GDM1 (cell line): Measurements from ENCODE around the gene NEK1.

Source experiments
- DNase-seq: peaks from one replicate; lab custom pipeline; 2025; lab: John Stamatoyannopoulos, UW

The NEK1 gene

DNA sequence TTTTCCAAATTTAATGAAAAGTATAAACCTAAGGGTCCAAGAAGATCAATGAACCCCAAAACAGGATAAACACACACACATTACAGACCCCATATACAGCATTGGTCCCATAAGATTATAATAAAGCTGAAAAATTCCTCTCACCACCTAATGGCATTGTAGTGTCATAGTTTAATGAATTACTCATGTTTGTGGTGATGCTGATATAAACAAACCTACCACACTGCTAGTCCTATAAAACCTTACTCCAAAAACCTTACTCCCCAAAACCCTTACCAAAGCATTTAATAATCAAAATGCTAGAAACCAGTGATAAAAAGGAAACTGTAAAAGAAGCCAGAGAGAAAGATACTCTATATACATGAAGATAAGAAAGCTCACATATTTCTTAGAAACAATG lies 193.5 kb downstream of the NEK1 start:
- DNase-seq = no peak

DNA sequence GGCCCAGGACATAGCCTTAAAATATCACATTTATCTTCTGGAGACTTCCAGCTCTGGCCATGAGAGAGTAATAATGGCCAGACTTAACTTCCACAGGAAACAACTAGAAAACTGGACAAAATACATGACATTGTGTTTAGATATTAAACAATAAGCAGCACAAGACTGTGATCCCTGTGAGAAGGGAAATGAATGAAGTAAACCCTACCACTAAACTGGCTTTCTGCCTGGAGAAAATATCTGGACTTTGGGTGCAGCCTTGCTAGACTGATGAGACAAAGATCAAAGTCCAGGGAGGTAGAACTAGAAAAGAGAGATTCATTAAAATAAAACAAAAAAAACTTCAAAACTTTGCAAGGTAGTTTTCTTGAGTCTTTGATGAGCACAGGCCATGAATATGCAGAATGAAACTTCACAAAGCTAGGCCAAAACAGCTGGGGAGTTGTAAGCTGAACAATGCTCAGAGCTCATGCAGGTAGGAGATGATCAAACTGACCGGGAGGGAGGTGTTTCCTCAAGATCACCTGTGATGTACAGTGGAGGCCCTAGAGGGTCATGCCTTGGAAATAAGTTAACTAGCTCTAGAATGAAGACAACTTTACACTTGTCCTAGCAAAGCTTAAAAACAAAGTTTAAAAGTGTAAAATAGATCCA lies 194.6 kb downstream of the NEK1 start:
- no peak for DNase-seq

DNA sequence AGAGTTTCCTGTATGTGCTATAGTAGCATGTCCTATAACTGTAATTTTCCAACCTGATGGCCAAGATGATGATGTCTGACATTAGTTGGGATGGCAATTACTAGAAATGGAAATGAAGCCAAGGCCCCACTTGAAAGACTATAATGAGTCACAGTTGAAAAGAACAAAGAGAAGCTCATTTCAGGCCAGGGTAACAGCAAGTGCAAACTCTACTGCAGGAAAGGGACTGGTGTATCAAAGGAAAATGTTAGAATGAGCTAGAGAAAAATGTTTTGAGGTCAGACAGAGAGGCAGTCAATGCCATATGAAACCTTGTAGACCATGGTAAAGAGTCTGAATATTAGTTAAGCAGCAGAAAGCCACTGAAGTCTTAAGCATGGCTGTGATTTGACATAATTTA lies 195.4 kb downstream of the NEK1 start:
- DNase-seq = no peak

DNA sequence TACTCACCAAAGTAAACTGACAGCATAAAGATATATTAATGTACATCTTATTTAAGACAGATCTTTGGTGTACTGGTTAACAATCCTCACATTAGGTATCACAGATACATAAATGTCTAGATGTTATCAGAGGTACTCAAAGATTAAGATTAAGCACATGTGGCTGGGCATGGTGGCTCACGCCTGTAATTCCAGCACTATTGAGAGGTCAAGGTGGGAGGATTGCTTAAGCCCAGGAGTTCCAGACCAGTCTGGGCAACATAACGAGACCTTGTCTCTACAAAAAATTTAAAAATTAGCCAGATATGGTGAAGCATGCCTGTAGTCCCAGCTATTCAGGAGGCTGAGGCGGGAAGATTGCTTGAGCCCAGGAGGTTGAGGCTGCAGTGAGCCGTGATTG lies 195.9 kb downstream of the NEK1 start:
- no peak for DNase-seq

DNA sequence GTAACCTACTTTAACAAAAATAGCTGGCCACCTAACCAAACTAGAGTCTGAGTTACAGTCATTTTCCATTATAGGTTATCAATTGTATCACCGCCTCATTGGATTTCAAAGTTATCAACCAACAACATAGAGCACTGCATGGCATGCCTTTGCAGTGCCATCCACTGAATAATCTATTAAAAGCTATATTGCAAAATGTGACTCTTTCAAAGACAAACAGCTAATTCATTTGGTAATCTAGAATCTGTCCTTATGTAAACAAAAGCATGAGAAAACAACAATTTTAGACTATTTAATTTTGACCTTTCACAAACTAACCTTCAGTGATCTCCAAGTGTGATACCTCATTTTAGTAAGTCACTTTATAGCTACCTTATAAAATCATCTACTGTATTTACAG lies 197.5 kb downstream of the NEK1 start:
- no peak for DNase-seq

DNA sequence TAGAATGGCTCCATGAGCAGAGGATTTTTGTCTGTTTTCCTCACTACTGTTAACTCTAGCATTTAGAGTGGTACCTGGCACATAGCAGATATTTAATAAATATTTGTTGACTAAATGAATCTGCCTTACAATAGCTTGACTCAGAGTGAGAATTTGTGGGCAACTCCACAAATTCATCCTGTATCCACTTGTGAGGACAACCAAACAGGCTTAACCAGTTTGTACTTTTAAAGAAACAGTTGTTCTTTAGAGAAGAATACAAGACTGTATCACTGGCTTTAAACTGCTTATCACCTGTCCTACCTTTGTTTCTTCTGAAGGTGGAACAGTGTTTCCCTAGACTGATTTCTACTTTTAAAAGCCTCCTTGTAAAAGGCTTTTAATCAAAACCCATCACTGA lies 200.3 kb downstream of the NEK1 start:
- DNase-seq = no peak

DNA sequence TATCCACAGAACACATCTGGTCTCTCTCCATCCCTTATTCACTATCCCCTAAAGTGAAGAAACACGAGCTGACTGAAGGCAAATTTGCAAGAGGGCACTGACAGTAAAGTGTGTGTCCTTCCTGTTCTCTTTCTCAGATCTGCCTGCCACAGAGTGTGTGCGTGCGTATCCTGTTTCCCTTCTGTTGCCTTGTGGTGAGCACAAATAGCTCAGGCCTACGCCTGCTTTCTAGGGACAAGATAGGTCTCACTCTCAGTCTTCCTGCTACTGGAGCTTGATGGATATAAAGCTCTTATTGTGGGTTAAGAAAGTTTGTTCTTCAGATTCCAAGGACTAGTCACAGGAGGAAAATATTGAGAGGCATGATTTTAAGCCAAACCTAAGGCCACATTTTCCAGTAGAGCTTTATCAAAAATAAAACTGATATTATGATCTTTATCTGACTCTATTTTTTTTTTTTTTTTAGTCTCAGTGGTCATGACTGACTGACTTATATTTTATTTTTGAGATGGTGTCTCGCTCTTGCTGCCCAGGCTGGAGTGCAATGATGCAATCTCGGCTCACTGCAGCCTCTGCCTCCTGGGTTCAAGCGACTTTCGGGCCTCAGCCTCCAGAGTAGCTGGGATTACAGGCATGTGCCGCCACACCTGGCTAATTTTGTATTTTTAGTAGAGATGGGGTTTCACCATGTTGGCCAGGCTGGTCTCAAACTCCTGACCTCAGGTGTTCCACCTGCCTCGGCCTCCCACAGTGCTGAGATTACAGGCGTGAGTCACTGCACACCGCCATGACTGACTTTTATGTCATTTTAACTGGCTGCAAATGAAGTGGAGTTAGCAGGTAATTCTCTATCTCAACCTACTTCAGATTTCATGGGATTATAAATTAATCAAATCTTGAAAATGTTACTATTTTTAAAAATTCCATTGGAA lies 201.3 kb downstream of the NEK1 start:
- peak; percentile 77 for DNase-seq

DNA sequence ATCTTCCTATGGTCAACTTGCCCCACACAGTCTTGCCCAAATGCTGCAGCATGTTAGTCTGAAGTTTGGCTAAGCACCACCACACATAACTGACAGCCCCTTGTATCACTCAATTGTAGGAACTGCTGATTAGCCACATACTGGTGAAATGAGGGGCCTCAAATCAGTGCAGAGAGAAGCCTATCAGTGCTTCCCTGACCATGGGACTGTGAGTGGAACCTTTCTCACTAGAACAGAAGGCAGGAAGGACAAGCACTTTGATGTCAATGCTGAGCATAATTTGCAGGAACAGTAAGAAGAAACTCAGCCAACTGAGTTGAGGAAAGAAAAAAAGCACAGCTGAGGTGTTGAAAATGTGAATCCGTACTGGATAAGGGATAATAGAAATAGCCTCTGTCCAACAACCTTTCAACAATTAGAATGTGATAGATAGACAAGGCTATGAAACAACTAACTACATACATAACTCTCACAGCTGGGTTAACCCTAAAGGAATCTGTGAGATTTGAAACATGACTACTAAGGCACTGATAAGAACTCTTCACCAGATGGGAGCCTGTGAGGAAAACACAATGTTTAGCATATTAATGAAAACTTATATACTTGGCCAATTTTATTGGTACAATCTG lies 205.1 kb downstream of the NEK1 start:
- DNase-seq = no peak

DNA sequence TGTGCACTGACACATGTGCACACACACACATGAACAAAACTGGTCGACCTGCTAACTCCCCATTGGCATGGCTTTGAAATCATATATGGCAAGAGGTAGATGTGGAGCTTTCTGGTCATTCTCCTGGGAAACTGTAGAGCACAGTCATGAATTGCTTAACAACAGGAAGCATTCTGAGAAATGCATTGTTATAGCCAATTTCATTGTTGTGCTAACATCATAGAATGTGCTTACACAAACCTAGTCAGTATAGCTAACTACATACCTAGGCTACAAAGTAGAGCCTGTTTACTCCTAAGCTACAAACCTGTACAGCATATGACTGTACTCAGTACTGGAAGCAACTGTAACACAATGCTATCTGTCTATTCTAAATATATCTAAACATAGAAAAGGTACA lies 207.4 kb downstream of the NEK1 start:
- no peak for DNase-seq

DNA sequence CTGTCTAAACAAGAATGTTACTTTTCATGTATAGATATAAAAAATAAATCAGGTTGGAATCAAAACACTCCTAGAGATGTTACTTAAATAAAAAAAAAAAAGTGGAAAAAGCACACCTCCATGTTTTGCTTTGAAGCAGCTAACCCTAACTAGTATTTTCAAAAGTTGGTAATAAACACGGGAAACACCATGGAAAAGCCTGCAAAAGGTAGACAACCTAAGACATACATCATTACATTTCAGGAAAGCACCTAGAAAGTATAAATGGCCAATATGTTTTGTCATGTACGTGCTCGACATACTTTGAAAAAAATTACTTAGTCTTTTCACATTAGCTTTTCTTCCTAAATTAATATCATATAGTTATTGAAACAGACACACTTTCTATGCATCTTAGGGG lies 211.6 kb downstream of the NEK1 start:
- no peak for DNase-seq

DNA sequence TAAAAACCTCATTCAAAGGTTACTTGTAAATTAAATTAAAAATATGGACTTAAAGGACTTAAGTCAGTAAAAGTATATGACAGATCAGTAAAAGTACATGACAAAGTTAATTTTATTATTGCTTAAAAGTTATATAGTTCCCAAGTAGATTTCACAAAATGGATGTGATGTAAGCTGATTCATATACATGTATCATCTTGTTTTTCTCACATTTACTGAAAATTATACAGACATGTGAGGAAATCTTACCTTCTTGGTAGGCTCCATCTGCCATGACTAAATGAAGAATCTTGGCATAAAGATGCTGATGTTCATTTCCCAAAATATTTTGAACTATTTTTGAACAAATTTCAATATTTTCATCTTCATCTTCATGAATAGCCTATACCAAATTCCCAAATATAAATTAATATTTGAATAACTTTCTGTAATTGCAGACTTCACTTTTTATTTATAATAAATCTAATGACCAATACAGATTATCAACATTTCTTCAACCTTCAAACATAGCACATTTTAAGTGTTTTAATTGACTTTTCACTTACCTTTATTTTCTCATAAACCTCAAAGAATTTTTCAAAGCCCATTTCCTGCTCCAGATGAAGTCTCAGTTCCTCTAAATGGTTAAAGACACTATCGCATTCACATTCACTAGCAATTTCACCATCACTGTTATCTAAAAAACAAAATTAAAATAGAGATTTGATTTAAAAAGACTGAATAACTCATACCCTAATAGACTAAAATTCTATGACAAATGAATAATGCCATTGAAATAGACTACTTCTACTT lies 212.2 kb downstream of the NEK1 start:
- no peak for DNase-seq

DNA sequence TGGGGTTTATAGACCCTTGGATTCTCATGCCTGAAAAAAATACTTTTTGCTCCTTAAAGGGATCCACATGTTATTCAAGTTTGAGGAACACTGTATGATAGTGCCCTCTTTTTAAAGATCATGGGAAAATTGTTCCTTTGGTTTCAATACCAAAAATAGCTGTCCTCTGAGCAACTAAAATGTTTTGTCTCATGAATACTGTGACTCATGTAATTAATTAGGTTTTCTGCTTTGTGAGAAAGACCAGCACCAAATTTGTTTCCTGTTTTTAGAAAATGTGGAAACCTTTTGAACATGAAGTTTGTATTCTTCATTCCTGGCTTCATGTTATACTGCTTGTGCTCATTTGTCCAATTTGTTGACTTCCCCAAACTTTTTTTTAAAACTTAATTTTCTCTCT lies 214.1 kb downstream of the NEK1 start:
- no peak for DNase-seq

DNA sequence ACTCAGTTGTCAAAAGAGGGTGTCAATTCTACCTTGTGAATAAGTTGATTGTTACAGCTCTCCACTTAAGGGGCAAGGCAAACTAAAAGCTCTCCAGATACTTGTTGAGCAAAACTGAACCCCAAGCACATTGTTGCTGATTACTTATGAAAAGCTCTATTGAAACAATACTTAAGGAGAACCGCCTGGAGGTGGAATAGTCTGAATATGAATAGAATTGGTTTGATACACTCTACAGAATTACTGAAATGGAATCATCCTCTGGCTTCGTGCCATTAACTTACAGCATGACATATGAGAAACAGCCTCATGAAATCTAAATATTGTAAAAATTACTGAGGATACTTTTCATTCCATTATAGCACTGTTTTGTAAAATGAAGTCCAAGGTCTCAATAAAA lies 214.6 kb downstream of the NEK1 start:
- no peak for DNase-seq

DNA sequence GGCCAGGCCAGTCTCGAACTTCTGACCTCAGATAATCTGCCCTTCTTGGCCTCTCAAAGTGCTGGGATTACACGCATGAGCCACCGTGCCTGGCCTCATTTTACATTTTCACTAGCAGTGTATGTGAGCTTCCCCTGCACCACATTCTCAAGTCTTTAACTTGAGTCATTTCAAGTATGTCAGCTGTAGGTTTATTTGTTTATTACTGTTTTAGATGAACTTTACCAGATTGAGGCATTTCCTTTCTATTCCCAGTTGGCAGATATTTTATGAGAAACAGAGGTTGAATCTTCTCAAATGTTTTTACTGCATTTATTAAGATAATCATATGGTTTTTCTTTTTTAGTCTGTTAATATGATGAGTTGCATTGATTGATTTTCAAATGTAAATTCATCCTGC lies 227.0 kb downstream of the NEK1 start:
- no peak for DNase-seq

DNA sequence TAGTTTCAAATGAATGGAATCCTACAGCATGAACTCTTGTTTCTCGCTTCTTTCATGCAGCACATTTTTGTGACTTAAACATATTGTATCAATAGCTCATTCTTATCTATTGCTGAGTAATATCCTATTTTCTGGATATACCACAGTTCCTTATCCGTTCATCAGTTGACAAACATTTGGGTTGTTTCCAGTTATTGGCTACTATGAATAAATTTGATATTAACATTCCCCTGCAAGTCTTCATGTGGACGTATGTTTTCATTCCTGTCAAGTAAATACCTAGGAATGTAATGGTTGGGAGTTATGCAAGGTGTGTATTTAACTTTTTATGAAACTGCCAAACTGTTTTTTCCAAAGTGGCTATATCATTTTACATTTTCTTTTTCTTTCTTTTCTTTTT lies 227.6 kb downstream of the NEK1 start:
- DNase-seq = no peak

DNA sequence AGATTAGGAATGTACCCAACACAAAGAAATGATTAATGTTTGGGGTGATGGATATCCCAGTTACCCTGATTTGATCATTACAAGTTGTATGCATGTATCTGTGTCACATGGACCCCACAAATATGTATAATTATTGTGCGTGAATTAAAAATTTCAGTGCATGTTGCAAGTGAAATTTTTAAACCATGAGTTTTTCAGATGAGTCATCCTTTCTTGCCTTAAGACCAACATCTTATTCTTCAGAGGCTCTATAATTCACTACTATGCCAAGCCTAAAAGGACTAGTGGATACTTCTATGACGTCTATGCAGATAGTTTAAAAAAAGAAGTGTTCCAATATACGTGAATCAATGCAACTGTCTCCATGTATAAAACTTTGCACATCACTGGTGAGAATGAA lies 228.7 kb downstream of the NEK1 start:
- no peak for DNase-seq

DNA sequence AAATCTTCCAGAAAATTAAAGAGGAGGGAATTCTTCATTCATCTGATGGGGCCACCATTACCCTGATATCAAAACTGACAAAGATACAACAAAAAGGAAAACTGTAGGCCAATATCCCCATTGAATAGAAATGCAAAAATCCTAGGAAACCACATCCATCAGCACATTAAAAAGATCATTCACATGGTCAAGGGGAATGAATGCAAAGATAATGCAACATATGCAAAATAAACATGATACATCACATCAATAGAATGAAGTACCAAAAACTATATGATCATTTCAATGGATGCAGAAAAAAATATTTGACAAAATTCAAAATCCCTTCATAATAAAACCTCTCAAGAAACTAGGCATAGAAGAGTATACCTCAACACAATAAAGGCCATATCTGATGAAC lies 232.7 kb downstream of the NEK1 start:
- DNase-seq = no peak

DNA sequence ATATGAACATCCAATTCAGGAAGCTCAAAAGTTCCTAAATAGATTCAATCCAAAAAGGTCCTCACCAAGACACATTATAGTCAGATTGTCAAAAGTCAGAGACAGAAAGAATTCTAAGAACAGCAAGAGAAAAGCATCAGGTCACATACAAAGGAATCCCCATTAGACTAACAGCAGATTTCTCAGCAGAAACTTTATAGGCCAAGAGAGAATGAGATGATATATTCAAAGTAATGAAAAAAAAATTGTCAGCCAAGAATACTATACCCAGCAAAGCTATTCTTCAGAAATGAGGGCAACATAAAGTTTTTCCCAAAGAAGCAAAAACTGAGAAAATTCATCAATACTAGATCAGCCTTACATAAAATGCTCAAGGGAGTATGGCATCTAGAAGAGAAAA lies 235.0 kb downstream of the NEK1 start:
- DNase-seq = no peak

DNA sequence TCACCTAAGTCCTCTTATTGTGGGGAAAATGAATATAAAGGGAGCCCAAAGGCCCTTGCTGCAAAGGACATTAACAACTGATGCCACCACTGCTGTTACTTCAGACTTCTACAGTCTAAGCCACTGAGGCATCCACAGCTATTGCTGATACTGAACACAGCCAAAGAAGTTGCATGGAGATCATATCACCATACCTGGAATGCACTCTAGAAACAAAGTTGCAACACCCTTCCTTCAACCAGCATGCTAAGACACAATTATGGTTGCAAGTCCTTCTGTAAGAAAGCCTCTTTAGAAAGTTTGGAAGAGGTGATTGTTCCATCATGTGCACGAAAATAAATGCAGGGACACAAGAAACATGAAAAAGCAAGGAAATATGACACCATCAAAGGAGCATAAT lies 236.0 kb downstream of the NEK1 start:
- DNase-seq = no peak

DNA sequence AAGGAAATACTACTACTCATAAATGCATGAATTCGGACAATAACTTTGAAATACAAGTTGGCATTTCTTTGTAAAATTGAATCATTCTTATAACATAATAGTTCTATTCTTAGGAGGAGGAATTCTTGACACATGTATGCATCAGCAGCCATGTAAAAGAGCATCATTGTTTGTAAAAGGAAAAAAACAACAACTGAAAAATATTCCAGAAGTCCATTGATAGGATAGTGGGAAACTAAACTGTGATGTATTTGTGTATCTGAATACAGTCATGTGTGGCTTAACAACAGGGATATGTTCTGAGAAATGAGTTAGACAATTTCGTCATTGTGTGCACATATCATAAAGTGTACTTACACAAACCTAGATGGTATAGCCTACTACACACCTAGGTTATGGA lies 239.6 kb downstream of the NEK1 start:
- DNase-seq = no peak

DNA sequence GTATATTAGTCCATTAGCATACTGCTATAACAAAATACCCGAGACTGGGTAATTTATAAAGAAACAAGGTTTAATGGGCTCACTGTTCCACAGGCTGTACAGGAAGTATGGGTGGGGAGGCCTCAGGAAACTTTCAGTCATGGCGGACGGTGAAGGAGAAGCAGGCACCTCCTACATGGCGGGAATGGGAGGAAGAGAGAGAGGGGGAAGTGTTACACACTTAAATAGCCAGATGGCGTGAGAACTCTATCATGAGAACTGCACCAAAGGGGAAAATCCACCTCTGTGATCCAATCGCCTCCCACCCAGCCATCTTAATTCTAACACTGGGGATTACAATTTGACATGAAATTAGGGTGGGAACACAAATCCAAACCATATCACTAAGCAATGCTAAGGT lies 242.7 kb downstream of the NEK1 start:
- DNase-seq = no peak

DNA sequence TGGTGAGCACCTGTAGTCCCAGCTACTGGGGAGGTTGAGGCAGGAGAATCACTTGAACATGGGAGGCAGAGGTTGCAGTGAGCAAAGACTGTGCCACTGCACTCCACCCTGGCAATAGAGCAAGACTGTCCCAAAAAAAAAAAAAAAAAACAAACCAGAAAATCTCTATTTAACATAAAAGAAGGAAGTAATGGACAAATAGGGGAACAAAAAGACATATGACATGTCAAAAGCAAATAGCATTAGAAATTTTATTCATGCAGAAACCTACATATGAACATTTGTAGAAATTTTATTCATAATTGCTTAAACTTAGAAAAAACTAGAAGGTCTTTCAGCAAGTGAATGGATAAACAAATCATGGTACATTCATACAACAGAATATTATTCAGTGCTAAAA lies 244.6 kb downstream of the NEK1 start:
- DNase-seq = no peak
